Thoracic aorta (tissue), 2 donors: ENCODE results near the gene VSIG4. TPM values are rescaled to one million over a fixed set of nuclear protein-coding genes. Genes with fewer than 3 reads are reported as not detected.

ENCODE experiments used
- ATAC-seq: fragments of 150-250 bp; one replicate; pipeline ENCODE4 v1.8.0; 2017; ENCODE audit warnings: low read depth; ENCODE audit not compliant: insufficient number of reproducible peaks, low FRiP score
- DNase-seq: peaks from one replicate; pipeline ENCODE4 v3.0.0-alpha.2; 2020; ENCODE audit warnings: low spot score
- H3K27ac ChIP-seq, 2 donors: fragments of 200-600 bp; sonication (generic); 1 replicate in 1 of 2; 2 replicates in 1 of 2; pipeline ENCODE4 v1.5.1; 2016; ENCODE audit warnings: mild to moderate bottlenecking in 2 of 2, moderate library complexity in 2 of 2
- H3K27me3 ChIP-seq: fragments of 200-600 bp; sonication (generic); replicated peaks from 2 replicates; pipeline ENCODE4 v1.6.0; 2016; ENCODE audit warnings: mild to moderate bottlenecking; ENCODE audit not compliant: insufficient read depth
- H3K36me3 ChIP-seq: fragments of 200-600 bp; sonication (generic); one replicate; pipeline ENCODE4 v1.5.1; 2016
- H3K4me1 ChIP-seq, 2 donors: fragments of 200-600 bp; sonication (generic); 1 replicate in 1 of 2; 2 replicates in 1 of 2; pipeline versions ENCODE4 v1.5.1 to v1.6.0; 2016; ENCODE audit warnings: low read depth in 2 of 2, mild to moderate bottlenecking in 1 of 2; ENCODE audit not compliant: control insufficient read depth in 1 of 2
- H3K4me3 ChIP-seq: fragments of 200-600 bp; sonication (generic); 2 replicates; pipeline ENCODE4 v1.5.1; 2016; ENCODE audit warnings: mild to moderate bottlenecking
- H3K9me3 ChIP-seq: fragments of 200-600 bp; sonication (generic); 2 replicates; pipeline ENCODE4 v1.5.1; 2016
- CTCF ChIP-seq: fragments of 200-600 bp; sonication (generic); IDR thresholded peaks from one replicate; pipeline ENCODE4 v1.5.1; 2019; ENCODE audit warnings: antibody characterized with exemption
- total RNA-seq, 2 donors: library from RNA; depleted of rRNA; stranded (reverse); fragments of >200 nt; gene quantifications; one replicate each; pipeline versions ENCODE4 v1.1.0 to v1.2.3, GENCODE V29; 2016

Gene VSIG4
- total RNA-seq, 2 donors from 2014 or later: 154 to 311 TPM

DNA sequence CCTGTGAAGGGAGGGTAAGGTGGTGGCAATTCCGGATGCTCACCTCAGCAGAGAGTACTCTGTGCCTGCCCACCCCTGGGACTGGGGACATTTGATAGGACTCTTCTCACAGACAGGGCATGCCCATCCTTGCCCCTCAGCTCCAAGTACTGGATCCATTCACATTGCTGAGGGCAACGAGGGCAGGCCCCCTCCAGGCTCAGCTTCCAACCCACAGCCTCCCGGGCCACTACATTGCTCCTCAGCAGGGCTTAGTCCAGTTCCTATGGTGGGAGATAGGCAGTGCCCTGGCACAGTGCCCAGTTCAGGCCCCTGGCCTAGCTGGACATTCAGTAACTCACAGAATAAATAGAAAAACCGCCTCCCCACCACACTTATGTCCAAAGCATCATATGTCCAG is 15.1 kb upstream of the VSIG4 start:
- TF ChIP-seq CTCF: no peak
- DNase-seq (no peak), ATAC-seq (no peak)
- Histone ChIP-seq H3K36me3 (no peaks in the 10 kb centered on the region), H3K4me1 (no peaks in the 10 kb centered on the region), H3K27me3 (no peaks in the 10 kb centered on the region), H3K27ac (no peak overlapping the region), H3K4me3 (no peak overlapping the region), H3K9me3 (no peaks in the 10 kb centered on the region)

- no peaks in the 10 kb centered on the region for H3K9me3 ChIP-seq
- DNase-seq (no peak), ATAC-seq (no peak)
- no peak overlapping the region for H3K27ac ChIP-seq
- no peak overlapping the region for H3K4me3 ChIP-seq
- H3K4me1 ChIP-seq: no peaks in the 10 kb centered on the region
- no peak for TF ChIP-seq CTCF
- H3K27me3 ChIP-seq: no peaks in the 10 kb centered on the region
- H3K36me3 ChIP-seq: no peaks in the 10 kb centered on the region
Measured at GRCh38 chrX:66053414-66053813, 13.5 kb upstream of the VSIG4 start.

- DNase-seq (no peak), ATAC-seq (no peak)
Measured at GRCh38 chrX:66051980-66052379, 12.1 kb upstream of the VSIG4 start.

GRCh38 chrX:66050140-66050569 is 10.3 kb upstream of the VSIG4 start:
- H3K36me3 ChIP-seq: no peaks in the 10 kb centered on the region
- DNase-seq (no peak), ATAC-seq (no peak)
- no peaks in the 10 kb centered on the region for H3K9me3 ChIP-seq
- no peak for TF ChIP-seq CTCF
- no peaks in the 10 kb centered on the region for H3K4me1 ChIP-seq
- no peak overlapping the region for H3K4me3 ChIP-seq
- H3K27me3 ChIP-seq: no peaks in the 10 kb centered on the region
- no peak overlapping the region for H3K27ac ChIP-seq

More at GRCh38 chrX:66051980-66052379, 12.1 kb upstream of the VSIG4 start:
- Histone ChIP-seq H3K9me3 (no peaks in the 10 kb centered on the region), H3K27me3 (no peaks in the 10 kb centered on the region), H3K4me3 (no peak overlapping the region), H3K27ac (no peak overlapping the region), H3K36me3 (no peaks in the 10 kb centered on the region), H3K4me1 (no peaks in the 10 kb centered on the region)
- no peak for TF ChIP-seq CTCF

GRCh38 chrX:66049056-66049455 is 9.2 kb upstream of the VSIG4 start:
- H3K4me3 ChIP-seq: no peak overlapping the region
- ATAC-seq (no peak), DNase-seq (no peak)

More at GRCh38 chrX:66049056-66049455, 9.2 kb upstream of the VSIG4 start:
- Histone ChIP-seq H3K27ac (no peak overlapping the region), H3K27me3 (no peaks in the 10 kb centered on the region), H3K4me1 (no peaks in the 10 kb centered on the region), H3K36me3 (no peaks in the 10 kb centered on the region), H3K9me3 (no peaks in the 10 kb centered on the region)
- TF ChIP-seq CTCF: no peak
